ENCODE data around the gene GBX2. TPM values are rescaled to one million over a fixed set of nuclear protein-coding genes. Genes with fewer than 3 reads are reported as not detected.

GBX2 gene
- polyA plus RNA-seq, result not detected

- no peak within 1 kb of the TSS for H3K27ac ChIP-seq (ENCODE audit: low read depth, low read length)
- 2 to 5% (median 4%) methylated on average over 63 to 105 of the region's 105 CpGs for WGBS, 3 donors
These were observed at the start of gene GBX2 for GRCh38 chr2:236168110-236169080. Gene GBX2 (minus strand): TSS chr2:236168386. CDS start chr2:236167971, 415 bp downstream.

- H3K27ac ChIP-seq (ENCODE audit: low read depth, low read length), result no peak overlapping the region
- 35 to 45% (median 37%) methylated on average over 4 of the region's 4 CpGs for WGBS, 3 donors
These were observed 49.7 kb upstream of the GBX2 start for GRCh38 chr2:236217926-236218325.

GRCh38 chr2:236216711-236217110, 48.5 kb upstream of the GBX2 start:
- H3K27ac ChIP-seq (ENCODE audit: low read depth, low read length), result no peak overlapping the region
- 82 to 89% (median 83%) methylated on average over 7 of the region's 7 CpGs for WGBS, 3 donors

- 81 to 90% (median 87%) methylated on average over 12 of the region's 12 CpGs for WGBS, 3 donors
- no peak overlapping the region for H3K27ac ChIP-seq (ENCODE audit: low read depth, low read length)
These were observed 47.7 kb upstream of the GBX2 start for GRCh38 chr2:236215761-236216333.

GRCh38 chr2:236215196-236215595, 47.0 kb upstream of the GBX2 start:
- no peak overlapping the region for H3K27ac ChIP-seq (ENCODE audit: low read depth, low read length)
- 79 to 87% (median 84%) methylated on average over 6 of the region's 6 CpGs for WGBS, 3 donors

- 31 to 37% (median 34%) methylated on average over 84 to 92 of the region's 92 CpGs for WGBS, 3 donors
- H3K27ac ChIP-seq (ENCODE audit: low read depth, low read length), result no peak overlapping the region
These were observed 46.3 kb upstream of the GBX2 start for GRCh38 chr2:236214376-236214995.

GRCh38 chr2:236211296-236211695, 43.1 kb upstream of the GBX2 start:
- WGBS, 3 donors, result 87 to 90% (median 89%) methylated on average over 25 of the region's 25 CpGs
- no peak overlapping the region for H3K27ac ChIP-seq (ENCODE audit: low read depth, low read length)

GRCh38 chr2:236210536-236210935, 42.4 kb upstream of the GBX2 start:
- H3K27ac ChIP-seq (ENCODE audit: low read depth, low read length), result no peak overlapping the region
- 44 to 79% (median 76%) methylated on average over 8 of the region's 8 CpGs for WGBS, 3 donors

- no peak overlapping the region for H3K27ac ChIP-seq (ENCODE audit: low read depth, low read length)
- 67 to 88% (median 76%) methylated on average over 5 of the region's 5 CpGs for WGBS, 3 donors
These were observed 41.8 kb upstream of the GBX2 start for GRCh38 chr2:236209996-236210395.

GRCh38 chr2:236209535-236209934, 41.3 kb upstream of the GBX2 start:
- 48 to 69% (median 68%) methylated on average over 6 of the region's 6 CpGs for whole genome bisulfite sequencing, 3 donors
- no peak overlapping the region for H3K27ac ChIP-seq (ENCODE audit: low read depth, low read length)

GRCh38 chr2:236208019-236208926, 40.1 kb upstream of the GBX2 start:
- 65 to 75% (median 74%) methylated on average over 28 of the region's 28 CpGs for WGBS, 3 donors
- no peak overlapping the region for H3K27ac ChIP-seq (ENCODE audit: low read depth, low read length)

- H3K27ac ChIP-seq (ENCODE audit: low read depth, low read length), result no peak overlapping the region
- 84 to 87% (median 86%) methylated on average over 11 of the region's 11 CpGs for WGBS, 3 donors
These were observed 39.3 kb upstream of the GBX2 start for GRCh38 chr2:236207472-236207871.

GRCh38 chr2:236205867-236206645, 37.9 kb upstream of the GBX2 start:
- 63 to 71% (median 70%) methylated on average over 2 of the region's 2 CpGs for WGBS, 3 donors
- no peak overlapping the region for H3K27ac ChIP-seq (ENCODE audit: low read depth, low read length)

- 76 to 91% (median 84%) methylated on average over 5 of the region's 5 CpGs for WGBS, 3 donors
- no peak overlapping the region for H3K27ac ChIP-seq (ENCODE audit: low read depth, low read length)
These were observed 36.8 kb upstream of the GBX2 start for GRCh38 chr2:236204953-236205352.

GRCh38 chr2:236200378-236200777, 32.2 kb upstream of the GBX2 start:
- WGBS, 3 donors, result 55 to 71% (median 67%) methylated on average over 6 to 7 of the region's 7 CpGs
- H3K27ac ChIP-seq (ENCODE audit: low read depth, low read length), result no peak overlapping the region

- H3K27ac ChIP-seq (ENCODE audit: low read depth, low read length), result no peak overlapping the region
- WGBS, 3 donors, result 65 to 74% (median 72%) methylated on average over 7 of the region's 7 CpGs
These were observed 28.2 kb upstream of the GBX2 start for GRCh38 chr2:236196366-236196765.

GRCh38 chr2:236195726-236196125, 27.5 kb upstream of the GBX2 start:
- 71 to 93% (median 86%) methylated on average over 12 of the region's 12 CpGs for WGBS, 3 donors
- H3K27ac ChIP-seq (ENCODE audit: low read depth, low read length), result no peak overlapping the region

All from adipose tissue (tissue), 3 donors.